ENCODE measurements around the gene NCOA3.
"Not testable (repeated sequence)": the region's sequence is repeated elsewhere in the genome, so short reads cannot be mapped to it uniquely, and the experiment has no call there.

The NCOA3 gene

DNA sequence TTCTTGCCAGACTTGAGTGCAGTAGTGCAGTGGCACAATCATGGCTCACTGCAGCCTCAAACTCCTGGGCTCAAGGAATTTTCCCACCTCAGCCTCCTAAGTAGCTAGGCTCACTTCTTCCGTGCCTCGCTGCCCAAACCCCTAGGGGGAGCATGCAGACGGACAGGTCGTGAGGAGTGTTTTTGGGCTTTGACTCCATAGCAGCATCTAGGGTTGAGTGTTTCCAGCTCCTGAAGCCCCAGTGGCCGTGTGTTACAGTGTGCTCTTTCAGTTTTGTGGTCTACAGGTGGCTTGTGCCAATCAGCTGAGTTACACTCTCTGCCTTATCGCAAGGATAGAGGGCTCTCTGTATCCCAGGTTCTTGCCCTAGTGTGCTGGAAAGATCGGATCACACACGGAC lies 33.4 kb downstream of the NCOA3 start:
- DNase-seq, result no peak

DNA sequence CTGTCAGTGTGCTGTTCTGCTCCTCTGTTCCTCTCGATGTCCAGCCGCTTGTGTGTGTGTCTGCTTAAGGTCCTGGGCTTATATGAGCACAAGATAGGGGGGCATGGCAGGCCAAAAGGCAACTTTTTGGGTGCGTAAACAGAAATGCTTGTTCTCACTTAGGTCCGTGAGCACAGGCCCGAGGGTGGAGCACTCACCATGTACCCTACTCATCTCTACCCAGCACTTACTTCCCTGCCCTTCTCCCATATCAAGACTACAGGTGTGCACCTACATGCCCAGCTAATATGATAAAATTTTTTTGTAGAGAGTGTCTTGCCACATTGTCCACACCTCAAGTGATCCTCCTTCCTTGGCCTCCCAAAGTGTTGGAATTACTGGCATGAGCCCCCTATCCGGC lies 34.3 kb downstream of the NCOA3 start:
- no peak for DNase-seq

DNA sequence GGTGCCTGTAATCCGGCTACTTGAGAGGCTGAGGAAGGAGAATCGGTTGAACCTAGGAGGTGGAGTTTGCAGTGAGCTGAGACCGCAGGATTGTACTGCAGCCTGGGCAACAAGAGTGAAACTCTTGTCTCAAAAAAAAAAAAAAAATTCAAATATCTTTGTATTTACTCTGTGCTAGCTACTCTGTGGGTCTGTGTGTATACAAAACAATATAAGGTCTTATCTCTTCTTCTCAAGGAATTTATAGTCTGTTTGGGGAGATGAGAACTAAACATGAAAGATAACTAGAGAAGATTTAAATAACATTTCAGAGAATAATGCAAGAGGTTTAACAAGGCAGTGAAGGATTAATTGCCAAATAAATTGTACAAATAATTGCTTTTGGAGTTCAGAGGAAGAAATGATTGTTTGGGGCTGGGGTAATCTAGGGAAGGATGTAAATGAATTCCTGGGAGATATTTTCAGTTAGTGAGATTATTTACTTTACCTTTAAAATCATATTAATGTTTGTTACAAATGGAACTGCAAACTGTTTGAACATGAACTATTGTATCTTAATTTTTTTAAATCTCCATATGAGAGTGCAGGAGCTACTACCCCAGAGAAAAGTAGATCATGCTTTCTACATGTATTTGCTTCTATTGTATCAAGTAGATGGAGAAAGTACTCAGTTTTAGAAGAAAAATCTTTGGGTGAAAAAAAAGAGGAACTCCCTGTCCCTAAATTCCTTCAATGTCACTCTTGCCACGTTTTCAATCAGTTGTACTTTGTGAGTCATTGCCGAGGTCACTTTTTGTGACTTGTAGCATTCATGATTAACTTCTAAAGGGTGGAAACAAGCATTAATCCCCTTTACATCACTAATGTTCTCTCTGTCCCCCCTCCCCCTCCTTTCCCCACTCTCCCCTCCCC lies 39.0 kb downstream of the NCOA3 start:
- no peak for DNase-seq

DNA sequence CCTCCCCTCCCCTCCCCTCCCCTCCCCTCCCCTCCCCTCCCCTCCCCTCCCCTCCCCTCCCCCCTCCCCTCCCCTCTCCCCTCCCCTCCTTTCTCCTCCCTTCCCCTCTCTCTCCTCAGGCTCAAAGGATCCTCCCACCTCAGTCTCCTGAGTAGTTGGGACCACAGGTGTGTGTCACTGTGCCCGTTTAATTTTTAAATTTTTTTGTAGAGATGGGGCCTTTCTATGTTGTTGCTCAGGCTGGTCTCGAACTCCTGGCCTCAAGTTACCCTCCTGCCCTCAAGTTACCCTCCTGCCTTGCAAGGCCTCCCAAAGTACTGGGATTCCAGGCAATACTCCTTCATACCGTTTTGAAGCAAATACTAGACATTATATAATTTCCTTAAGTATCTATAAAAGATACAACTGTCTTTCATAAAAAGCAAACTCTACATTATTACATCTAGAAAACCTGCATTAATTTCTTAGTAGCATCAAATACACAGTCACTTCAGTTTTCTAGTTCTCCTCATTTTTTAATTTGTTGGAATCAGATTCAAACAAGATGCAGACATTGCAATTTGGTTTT lies 39.8 kb downstream of the NCOA3 start:
- DNase-seq, result no peak

DNA sequence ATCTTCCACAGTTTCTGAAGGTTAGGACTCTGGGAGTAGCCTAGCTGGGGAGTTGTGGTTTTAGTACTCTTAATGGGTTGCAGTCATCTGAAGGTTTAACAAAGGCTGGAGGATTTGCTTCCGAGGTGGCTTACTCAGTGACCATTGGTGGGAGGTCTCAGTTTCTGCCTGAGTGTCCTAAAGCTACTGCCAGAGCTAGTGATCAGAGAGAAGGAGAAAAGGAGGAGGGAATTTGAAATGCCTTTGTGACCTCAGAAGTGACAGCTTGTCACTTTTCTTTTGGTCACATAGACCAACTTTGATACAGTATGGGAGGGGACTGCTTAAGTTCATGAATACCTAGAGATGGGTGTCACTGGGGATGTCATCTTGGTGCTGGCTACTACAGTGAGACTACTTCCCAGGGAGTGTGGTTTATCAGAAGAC lies 41.3 kb downstream of the NCOA3 start:
- no peak for DNase-seq

DNA sequence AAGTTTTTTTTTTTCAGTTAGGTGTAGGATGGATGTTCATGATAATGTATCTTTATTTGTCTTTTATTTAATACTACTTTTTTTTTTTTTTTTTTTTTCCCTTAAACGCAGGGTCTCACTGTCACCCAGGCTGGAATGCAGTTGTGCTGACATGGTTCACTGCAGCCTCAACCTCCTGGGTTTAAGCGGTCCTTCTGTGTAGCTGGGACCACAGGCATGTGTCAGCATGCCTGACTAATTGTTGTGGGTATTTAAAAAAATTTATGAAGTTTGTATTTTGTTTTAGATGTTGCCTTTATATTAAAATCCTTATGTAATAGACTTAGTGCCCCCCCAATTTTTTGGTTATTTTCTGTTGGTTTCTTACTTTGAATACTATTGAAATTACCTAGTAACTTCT lies 42.6 kb downstream of the NCOA3 start:
- DNase-seq, result no peak

DNA sequence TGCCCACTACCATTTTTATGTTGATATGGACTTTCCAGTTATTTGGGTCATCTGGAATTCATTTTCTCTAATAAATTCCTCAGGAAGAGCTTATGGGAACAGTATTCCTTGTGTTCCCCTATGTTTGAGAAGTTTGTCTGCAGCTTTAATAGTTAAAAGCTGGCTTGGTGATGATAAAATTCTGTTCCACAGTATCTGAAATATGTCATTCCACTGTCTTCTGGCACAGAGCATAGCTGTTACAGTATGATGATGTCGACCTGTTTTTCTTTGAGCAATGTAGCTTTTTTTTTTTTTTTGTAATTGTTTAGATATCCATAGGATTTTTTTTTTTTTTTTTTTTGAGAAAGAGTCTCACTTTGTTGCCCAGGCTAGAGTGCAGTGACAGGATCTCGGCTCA lies 43.2 kb downstream of the NCOA3 start:
- DNase-seq, result no peak

DNA sequence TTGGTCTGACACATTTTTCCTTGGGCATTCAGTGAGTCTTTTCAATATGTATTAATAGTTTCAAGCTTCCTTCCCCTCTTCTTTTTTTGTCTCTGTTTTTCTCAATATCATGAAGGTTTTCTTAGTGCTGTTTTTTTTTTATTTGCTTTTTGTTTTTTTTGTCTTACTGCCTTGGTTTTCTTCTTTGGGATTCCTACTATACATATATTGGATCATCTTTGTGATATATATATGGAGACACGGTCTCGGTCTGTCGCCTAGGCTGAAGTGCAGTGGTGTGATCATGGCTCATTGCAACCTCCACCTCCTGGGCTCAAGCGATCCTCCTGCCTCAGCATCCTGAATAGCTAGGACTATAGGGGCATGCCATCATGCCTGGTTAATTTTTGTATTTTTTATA lies 43.8 kb downstream of the NCOA3 start:
- no peak for DNase-seq

DNA sequence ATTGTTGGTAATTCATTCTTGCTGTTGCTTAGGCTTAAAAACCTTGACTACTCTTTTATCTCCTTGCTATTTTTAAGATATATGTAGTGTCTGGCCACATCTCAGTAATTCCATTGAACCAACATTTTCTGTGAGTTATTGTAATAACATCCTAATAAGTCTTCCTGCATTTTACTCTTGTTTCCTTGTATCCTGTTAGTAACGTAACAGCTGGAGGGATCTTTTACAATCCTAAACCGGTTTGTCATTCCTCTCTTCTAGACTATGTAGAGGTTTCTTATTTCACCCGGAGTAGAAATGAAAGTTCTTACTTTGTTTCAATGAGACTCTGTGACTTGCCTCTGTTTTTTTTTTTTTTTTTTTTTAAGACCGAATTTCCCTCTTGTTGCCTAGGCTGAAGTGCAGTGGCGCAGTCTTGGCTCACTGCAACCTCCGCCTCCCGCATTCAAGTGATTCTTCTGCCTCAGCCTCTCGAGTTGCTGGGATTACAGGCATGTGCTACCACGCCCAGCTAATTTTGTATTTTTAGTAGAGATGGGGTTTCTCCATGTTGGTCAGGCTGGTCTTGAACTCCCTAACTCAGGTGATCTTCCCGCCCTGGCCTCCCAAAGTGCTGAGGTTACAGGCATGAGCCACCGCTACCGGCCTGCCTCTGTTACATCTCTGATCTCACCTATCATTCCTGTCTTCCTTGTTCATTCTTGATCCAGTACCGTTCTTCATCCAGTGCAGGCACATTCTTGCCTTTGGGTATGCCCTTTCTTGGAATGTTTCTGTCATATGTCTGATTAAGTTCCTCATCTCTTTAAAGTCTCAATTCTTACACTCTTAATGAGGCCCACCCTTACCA lies 44.7 kb downstream of the NCOA3 start:
- DNase-seq, result no peak

DNA sequence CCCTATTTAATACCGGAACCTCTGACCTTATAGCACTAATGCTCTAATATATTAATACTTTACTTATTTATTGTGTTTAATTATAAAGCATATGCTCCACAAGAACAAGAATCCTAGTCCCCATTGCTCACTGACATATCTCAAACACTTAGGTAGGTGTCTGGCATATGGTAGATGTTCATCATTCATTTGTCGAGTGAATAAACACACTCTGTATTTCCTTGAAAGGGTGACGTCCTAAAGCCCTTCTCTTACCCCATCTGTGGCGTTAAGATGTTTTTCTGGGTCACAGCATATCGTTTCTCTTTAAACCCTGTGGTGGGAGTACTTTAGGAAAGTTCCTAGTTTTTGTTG lies 45.3 kb downstream of the NCOA3 start:
- DNase-seq, result no peak

DNA sequence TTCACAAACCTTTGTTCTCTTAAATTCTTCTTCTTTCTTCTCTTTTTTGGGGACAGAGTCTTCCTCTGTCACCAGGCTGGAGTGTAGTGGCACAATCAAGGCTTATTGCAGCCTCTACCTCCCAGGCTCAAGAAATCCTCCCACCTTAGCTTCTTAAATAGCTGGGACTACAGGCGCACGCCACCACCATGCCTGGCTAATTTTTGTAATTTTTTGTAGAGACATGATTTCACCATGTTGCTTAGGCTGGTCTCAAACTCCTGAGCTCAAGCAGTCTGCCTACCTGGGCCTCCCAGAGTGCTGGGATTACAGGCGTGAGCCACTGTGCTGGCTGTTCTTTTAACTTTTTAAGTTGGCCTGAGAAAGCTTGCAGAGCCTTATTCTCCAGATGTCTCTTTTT lies 48.0 kb downstream of the NCOA3 start:
- no peak for DNase-seq

DNA sequence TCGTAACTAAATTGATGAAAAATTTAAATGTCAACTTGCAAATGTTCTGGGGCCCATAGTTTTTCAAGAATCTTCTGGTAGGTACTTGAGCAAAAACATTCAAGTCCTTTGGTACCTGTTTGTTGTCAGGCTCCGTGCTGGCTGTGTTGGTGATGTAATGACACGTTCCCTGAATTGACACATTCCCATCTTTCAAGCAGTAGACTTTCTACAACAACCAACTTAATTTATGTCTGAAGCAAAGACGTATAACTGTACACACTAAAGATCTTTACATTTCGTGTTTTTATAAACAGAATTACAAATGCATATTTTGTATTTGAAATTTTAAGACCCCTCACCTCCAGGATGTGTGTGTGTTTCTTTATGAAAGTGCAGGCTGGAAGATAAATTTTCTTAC lies 49.5 kb downstream of the NCOA3 start:
- DNase-seq, result no peak

DNA sequence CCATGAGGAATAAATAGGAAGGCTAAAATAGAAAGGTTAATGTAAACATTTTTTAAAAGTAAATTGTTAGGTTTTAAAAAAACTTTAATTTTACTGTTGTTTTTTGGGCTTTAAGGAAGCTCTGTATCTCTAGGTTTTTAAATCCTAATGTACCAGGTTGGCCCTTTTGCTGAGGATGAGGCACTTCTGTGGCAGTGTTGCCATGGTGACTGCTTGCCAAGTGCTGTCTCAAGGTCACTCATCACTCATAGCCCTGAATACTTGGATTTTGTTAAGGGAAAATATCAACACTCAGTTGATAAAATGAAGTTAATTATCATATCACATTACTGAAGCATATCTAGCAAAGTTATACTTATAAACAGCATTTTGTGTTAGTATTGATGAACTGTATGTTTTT lies 50.2 kb downstream of the NCOA3 start:
- no peak for DNase-seq

DNA sequence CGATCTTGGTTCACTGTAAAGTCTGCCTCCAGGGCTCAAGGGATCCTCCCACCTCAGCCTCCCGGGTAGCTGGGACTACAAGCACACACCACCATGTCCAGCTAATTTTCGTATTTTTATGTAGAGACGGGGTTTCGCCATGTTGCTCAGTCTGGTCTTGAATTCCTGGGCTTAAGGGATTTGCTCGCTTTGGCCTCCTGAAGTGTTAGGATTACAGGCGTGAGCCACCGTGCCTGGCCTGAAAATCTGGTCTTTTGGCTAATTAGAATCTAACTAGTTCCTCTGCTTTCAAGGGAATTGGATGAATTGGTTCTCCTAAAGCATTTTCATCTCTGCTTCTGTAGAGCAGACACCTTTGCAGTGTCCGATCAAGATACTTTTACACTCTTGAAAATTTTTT lies 51.3 kb downstream of the NCOA3 start:
- DNase-seq, result no peak

DNA sequence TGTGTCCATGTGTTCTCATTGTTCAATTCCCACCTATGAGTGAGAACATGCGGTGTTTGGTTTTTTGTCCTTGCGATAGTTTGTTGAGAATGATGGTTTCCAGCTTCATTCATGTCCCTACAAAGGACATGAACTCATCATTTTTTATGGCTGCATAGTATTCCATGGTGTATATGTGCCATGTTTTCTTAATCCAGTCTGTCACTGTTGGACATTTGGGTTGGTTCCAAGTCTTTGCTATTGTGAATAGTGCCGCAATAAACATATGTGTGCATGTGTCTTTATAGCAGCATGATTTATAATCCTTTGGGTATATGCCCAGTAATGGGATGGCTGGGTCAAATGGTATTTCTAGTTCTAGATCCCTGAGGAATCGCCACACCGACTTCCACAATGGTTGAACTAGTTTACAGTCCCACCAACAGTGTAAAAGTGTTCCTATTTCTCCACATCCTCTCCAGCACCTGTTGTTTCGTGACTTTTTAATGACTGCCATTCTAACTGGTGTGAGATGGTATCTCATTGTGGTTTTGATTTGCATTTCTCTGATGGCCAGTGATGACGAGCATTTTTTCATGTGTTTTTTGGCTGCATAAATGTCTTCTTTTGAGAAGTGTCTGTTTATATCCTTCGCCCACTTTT lies 52.0 kb downstream of the NCOA3 start:
- DNase-seq, result not testable (repeated sequence)

DNA sequence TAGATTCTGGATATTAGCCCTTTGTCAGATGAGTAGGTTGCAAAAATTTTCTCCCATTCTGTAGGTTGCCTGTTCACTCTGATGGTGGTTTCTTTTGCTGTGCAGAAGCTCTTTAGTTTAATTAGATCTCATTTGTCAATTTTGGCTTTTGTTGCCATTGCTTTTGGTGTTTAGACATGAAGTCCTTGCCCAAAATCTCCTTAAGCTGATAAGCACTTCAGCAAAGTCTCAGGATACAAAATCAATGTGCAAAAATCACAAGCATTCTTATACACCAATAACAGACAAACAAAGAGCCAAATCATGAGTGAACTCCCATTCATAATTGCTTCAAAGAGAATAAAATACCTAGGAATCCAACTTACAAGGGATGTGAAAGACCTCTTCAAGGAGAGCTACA lies 52.6 kb downstream of the NCOA3 start:
- not testable (repeated sequence) for DNase-seq

DNA sequence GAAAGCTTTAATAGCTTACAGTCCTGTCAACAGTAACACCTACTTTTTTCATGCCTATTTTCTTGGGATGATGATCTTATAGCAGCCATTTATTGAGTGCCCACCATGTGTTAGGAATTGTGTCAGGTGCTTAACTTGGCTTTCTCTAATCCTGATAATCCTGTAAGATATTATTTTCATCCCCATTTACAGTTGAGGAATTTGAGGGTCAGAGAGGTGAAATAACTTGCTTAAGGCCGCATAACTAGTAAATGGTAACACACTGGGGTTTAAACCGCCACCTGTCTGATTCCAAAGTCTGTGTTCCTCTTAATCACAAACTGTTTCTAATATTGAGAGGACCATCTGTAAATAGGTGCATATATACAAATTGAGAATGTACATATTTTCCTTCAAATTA lies 55.5 kb downstream of the NCOA3 start:
- no peak for DNase-seq

DNA sequence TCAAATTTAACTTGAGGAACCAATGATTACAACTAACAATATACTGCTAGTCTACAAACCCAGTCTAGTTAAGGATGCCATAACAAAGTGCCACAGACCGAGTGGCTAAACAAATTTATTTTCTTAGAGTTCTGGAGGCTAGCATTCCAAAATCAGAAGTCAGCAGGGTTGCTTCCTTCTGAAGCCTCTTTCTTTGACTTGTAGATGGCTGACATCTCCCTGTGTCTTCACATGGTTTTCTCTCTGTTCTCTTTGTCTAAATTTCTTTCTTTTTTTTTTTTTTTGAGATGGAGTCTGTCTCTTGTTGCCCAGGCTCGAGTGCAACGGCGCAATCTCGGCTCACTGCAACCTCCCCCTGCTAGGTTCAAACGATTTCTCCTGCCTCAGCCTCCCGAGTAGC lies 56.1 kb downstream of the NCOA3 start:
- no peak for DNase-seq

DNA sequence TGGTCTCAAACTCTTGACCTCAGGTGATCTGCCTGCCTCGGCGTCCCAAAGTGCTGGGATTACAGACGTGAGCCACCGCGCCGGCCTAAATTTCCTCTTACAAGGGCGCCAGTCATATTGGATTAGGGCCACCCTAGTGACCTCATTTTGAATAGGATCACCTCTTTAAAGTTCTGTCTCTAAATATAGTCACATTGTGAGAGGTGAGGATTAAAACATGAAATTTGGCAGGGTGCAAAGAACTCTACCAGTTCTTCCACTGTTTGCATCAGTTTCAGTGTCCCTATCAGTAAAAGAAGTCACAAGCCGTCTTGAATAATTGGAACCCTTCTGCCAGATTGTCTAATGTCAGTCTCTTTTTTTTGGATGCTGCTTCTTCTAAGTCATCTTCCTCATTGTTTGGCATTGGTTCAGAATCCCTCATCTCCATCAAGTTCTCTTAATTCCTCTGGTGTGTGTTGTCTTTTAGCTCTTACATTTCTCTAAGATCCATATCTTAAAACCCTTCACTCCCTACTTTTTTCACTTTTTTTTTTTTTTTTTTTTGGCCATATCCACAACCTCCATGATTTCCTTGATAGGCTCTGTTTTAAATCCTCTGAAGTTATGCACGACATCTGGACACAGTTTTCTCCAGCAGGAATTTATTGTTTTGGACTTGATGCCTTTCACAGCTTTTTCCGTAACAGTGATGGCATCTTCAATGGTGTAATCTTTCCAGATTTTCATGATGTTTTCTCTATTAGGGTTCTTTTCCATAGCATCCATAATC lies 56.8 kb downstream of the NCOA3 start:
- DNase-seq, result no peak

DNA sequence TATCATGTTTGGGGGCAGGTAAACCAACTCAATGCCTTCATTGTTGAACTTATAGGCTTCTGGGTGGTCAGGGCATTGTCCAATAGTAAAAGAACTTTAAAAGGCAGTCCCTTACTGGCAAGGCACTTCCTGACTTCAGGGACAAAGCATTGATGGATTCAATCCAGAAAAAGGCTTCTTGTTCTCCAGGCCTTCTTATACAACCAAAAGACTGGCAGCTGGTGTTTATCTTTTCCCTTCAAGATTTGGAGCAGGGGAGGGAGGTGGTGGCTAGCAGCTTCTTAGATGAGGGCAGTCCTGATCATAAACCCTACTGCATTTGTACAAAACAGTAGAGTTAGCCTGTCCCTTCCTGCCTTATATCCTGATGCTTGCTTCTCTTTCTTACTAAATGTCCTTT lies 57.5 kb downstream of the NCOA3 start:
- no peak for DNase-seq

DNA sequence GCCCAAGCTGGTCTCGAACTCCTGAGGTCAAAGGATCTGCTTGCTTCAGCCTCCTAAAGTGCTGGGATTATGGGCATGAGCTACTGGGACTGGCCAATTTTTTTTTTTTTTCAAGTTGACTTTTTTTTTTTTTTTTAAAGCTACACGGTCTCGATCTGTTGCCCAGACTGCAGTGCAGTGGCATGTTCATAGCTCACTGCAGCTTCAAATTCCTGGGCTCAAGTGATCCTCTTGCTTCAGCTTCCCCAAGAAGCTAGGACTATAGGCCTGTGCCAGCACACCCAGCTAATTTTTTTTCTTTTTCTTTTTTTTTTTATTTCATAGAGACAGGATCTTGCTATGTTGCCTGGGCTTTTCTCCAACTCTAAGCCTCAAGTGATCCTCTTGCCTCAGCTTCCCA lies 59.5 kb downstream of the NCOA3 start:
- DNase-seq, result no peak

All from nucleus accumbens (tissue), 56 donors.